ENCODE measurements around the gene FGF18.

- TF ChIP-seq CTCF (conservative IDR thresholded peaks at IDR 0.05): no peak
- TF ChIP-seq EZH2 (IDR thresholded peaks at IDR 0.05; ENCODE audit: low read depth): no peak
Observed at GRCh38 chr5:171498166-171498565, 78.7 kb downstream of the FGF18 start.
